H9 (cell line): Measurements from ENCODE around the gene ELOA. TPM values are rescaled to one million over a fixed set of nuclear protein-coding genes. Genes with fewer than 3 reads are reported as not detected.

Experiments used
- DNase-seq: peaks from one replicate; pipeline ENCODE4 v3.0.0-alpha.2; 2017
- H2AFZ ChIP-seq: one replicate; pipeline ENCODE4 v1.6.1; 2013; ENCODE audit warnings: mild to moderate bottlenecking, low read length, control low read depth, moderate library complexity
- H2AK5ac ChIP-seq: 2 replicates; pipeline ENCODE4 v1.6.1; 2013; ENCODE audit warnings: low read length, control low read depth, mixed read lengths; ENCODE audit not compliant: insufficient read length
- H2BK120ac ChIP-seq: one replicate; pipeline ENCODE4 v1.6.1; 2013; ENCODE audit warnings: low read depth, mild to moderate bottlenecking, low read length, control low read depth, inconsistent platforms; ENCODE audit not compliant: poor library complexity, severe bottlenecking
- H2BK12ac ChIP-seq: 2 replicates; pipeline ENCODE4 v1.6.1; 2013; ENCODE audit warnings: low read length, control low read depth, mixed read lengths, low read depth; ENCODE audit not compliant: insufficient read length
- H2BK15ac ChIP-seq: 2 replicates; pipeline ENCODE4 v1.6.1; 2013; ENCODE audit warnings: low read depth, low read length, control low read depth
- H2BK20ac ChIP-seq: one replicate; pipeline ENCODE4 v1.6.1; 2013; ENCODE audit warnings: low read depth, mild to moderate bottlenecking, low read length, control low read depth, inconsistent platforms; ENCODE audit not compliant: poor library complexity, severe bottlenecking
- H2BK5ac ChIP-seq: 2 replicates; pipeline ENCODE4 v1.6.1; 2013; ENCODE audit warnings: low read length, control low read depth, mixed read lengths; ENCODE audit not compliant: insufficient read length
- H3K14ac ChIP-seq: 2 replicates; pipeline ENCODE4 v1.6.1; 2013; ENCODE audit warnings: low read length, control low read depth; ENCODE audit not compliant: insufficient read depth
- H3K18ac ChIP-seq: 2 replicates; pipeline ENCODE4 v1.6.1; 2013; ENCODE audit warnings: low read depth, mild to moderate bottlenecking, mixed read lengths, low read length, control low read depth; ENCODE audit not compliant: insufficient read length
- H3K23ac ChIP-seq: 2 replicates; pipeline ENCODE4 v1.6.1; 2013; ENCODE audit warnings: low read length, control low read depth, mixed read lengths, low read depth; ENCODE audit not compliant: insufficient read length
- H3K23me2 ChIP-seq: 2 replicates; pipeline ENCODE4 v1.6.1; 2013; ENCODE audit warnings: low read depth, mild to moderate bottlenecking, mixed read lengths, low read length, control low read depth; ENCODE audit not compliant: insufficient read length, poor library complexity, severe bottlenecking
- H3K27ac ChIP-seq: 2 replicates; pipeline ENCODE4 v1.5.1; 2013; ENCODE audit warnings: low read length, control low read depth, mixed read lengths, low read depth; ENCODE audit not compliant: insufficient read length
- H3K27me3 ChIP-seq: 2 replicates; pipeline ENCODE4 v1.6.1; 2013; ENCODE audit warnings: low read length, control low read depth, inconsistent platforms; ENCODE audit not compliant: insufficient read depth
- H3K4ac ChIP-seq: 2 replicates; pipeline ENCODE4 v1.6.1; 2013; ENCODE audit warnings: low read depth, mild to moderate bottlenecking, control low read depth, inconsistent platforms, low read length, moderate library complexity
- H3K4me1 ChIP-seq: 2 replicates; pipeline ENCODE4 v1.6.1; 2013; ENCODE audit warnings: low read length, control low read depth, inconsistent platforms; ENCODE audit not compliant: insufficient read depth
- H3K4me2 ChIP-seq: 2 replicates; pipeline ENCODE4 v1.6.1; 2013; ENCODE audit warnings: low read length, control low read depth, mixed read lengths; ENCODE audit not compliant: insufficient read length, insufficient read depth
- H3K56ac ChIP-seq: 2 replicates; pipeline ENCODE4 v1.6.1; 2013; ENCODE audit warnings: low read depth, mild to moderate bottlenecking, mixed read lengths, low read length, control low read depth; ENCODE audit not compliant: insufficient read length
- H3K79me1 ChIP-seq: 2 replicates; pipeline ENCODE4 v1.6.1; 2013; ENCODE audit warnings: low read depth, mild to moderate bottlenecking, moderate library complexity, low read length, control low read depth, inconsistent platforms; ENCODE audit not compliant: insufficient read depth, poor library complexity, severe bottlenecking
- H3K79me2 ChIP-seq: 2 replicates; pipeline ENCODE4 v1.6.1; 2013; ENCODE audit warnings: low read length, control low read depth, inconsistent platforms; ENCODE audit not compliant: insufficient read depth
- H3K9ac ChIP-seq: 2 replicates; pipeline ENCODE4 v1.6.1; 2013; ENCODE audit warnings: low read length, control low read depth, mixed read lengths; ENCODE audit not compliant: insufficient read length; ENCODE audit errors: extremely low read depth
- H3K9me3 ChIP-seq: one replicate; pipeline ENCODE4 v1.6.1; 2013; ENCODE audit warnings: low read depth, low read length, inconsistent platforms; ENCODE audit not compliant: control insufficient read depth
- H3T11ph ChIP-seq: one replicate; pipeline ENCODE4 v1.6.1; 2013; ENCODE audit warnings: mild to moderate bottlenecking, low read length, control low read depth, inconsistent platforms
- H4K20me1 ChIP-seq: one replicate; pipeline ENCODE4 v1.6.1; 2013; ENCODE audit not compliant: control insufficient read depth, insufficient read length, insufficient read depth
- H4K5ac ChIP-seq: 2 replicates; pipeline ENCODE4 v1.6.1; 2013; ENCODE audit warnings: low read depth, mild to moderate bottlenecking, mixed read lengths, low read length, control low read depth; ENCODE audit not compliant: insufficient read length
- H4K8ac ChIP-seq: replicated peaks from 2 replicates; pipeline ENCODE4 v1.6.1; 2013; ENCODE audit warnings: low read length, control low read depth, mixed read lengths, low read depth; ENCODE audit not compliant: insufficient read length
- H4K91ac ChIP-seq: 2 replicates; pipeline ENCODE4 v1.6.1; 2013; ENCODE audit warnings: low read depth, mild to moderate bottlenecking, moderate library complexity, mixed read lengths, low read length, control low read depth; ENCODE audit not compliant: insufficient read length
- H3K27ac Mint-ChIP-seq, 3 experiments: 2 replicates in 2 of 3; 3 replicates in 1 of 3; pipeline ENCODE4 v1.8.0; 2020 to 2021; ENCODE audit warnings: mixed read lengths in 3 of 3, mild to moderate bottlenecking in 1 of 3, moderate library complexity in 1 of 3
- H3K27me3 Mint-ChIP-seq: 2 replicates; pipeline ENCODE4 v1.8.0; 2021; ENCODE audit warnings: low read depth, mild to moderate bottlenecking, moderate library complexity, mixed read lengths
- H3K36me3 Mint-ChIP-seq, 3 experiments: 2 replicates in 2 of 3; 3 replicates in 1 of 3; pipeline ENCODE4 v1.8.0; 2020 to 2021; ENCODE audit warnings: low read depth in 3 of 3, mixed read lengths in 3 of 3; ENCODE audit not compliant: insufficient read depth in 1 of 3
- H3K4me1 Mint-ChIP-seq, 2 experiments: 2 replicates each; pipeline ENCODE4 v1.8.0; 2020; ENCODE audit warnings: mixed read lengths in 2 of 2
- H3K4me3 Mint-ChIP-seq, 2 experiments: 2 replicates in 1 of 2; 3 replicates in 1 of 2; pipeline ENCODE4 v1.8.0; 2020 to 2021; ENCODE audit warnings: mild to moderate bottlenecking in 2 of 2, mixed read lengths in 2 of 2, moderate library complexity in 1 of 2
- H3K9me3 Mint-ChIP-seq, 2 experiments: 2 replicates in 1 of 2; 3 replicates in 1 of 2; pipeline ENCODE4 v1.8.0; 2020; ENCODE audit warnings: mild to moderate bottlenecking in 2 of 2, mixed read lengths in 2 of 2, moderate library complexity in 1 of 2
- CTCF ChIP-seq: fragments of 200-600 bp; sonication (generic); conservative IDR thresholded peaks from 3 replicates; pipeline ENCODE4 v1.8.0; 2021; ENCODE audit warnings: antibody characterized with exemption, mild to moderate bottlenecking
- WGBS: extraction: QIAGEN DNeasy Blood & Tissue Kit; methylation state at CpG from one replicate; pipeline ENCODE4 v1.1.7; 2013; ENCODE audit warnings: missing lambda C conversion rate, low lambda C conversion rate, mixed read lengths; ENCODE audit not compliant: insufficient read length; ENCODE audit errors: extremely low coverage; 5-methylcytosine and 5-hydroxymethylcytosine counted together
- total RNA-seq: library from RNA; stranded (reverse); gene quantifications from 2 replicates; pipeline ENCODE4 v1.2.1, GENCODE V29; 2021

The ELOA gene
- total RNA-seq, 1 experiment from 2014 or later = 66.2 TPM

- peaks cover 22% of the 10 kb centered on the region for H3K79me1 ChIP-seq
- no peak overlapping the region for H3K23ac ChIP-seq
- peaks cover 4% of the 10 kb centered on the region; the same call in 1 of the 2 replicates for H3K4me1 ChIP-seq
- H3K27me3 ChIP-seq = no peaks in the 10 kb centered on the region
- H2BK12ac ChIP-seq = no peak overlapping the region
- Mint-ChIP-seq H3K27ac (peak overlapping the region; percentile 14 to 69 (median 29); a peak in 4 of 7 replicates), H3K27me3 (no peaks in the 10 kb centered on the region; the same call in 1 of the 2 replicates), H3K9me3 (no peaks in the 10 kb centered on the region; a peak in 1 of 5 replicates), H3K36me3 (peaks cover 79 to 86% (median 83%) of the 10 kb centered on the region in 3 experiments), H3K4me3 (peak overlapping the region; percentile 39 to 97), H3K4me1 (peaks cover 38 to 40% of the 10 kb centered on the region in 2 experiments)
- H4K8ac ChIP-seq = no peak overlapping the region
- no peak overlapping the region for H2BK5ac ChIP-seq
- TF ChIP-seq CTCF = no peak
- H2BK15ac ChIP-seq = no peak overlapping the region
- H3K23me2 ChIP-seq = peaks cover 6% of the 10 kb centered on the region
- H2AFZ ChIP-seq = no peak overlapping the region
- H3K4ac ChIP-seq = no peak overlapping the region
- H3K9me3 ChIP-seq = no peaks in the 10 kb centered on the region
- no peak overlapping the region for H4K5ac ChIP-seq
- H3K9ac ChIP-seq = no peak overlapping the region
- no peak overlapping the region for H3K27ac ChIP-seq
- H3K56ac ChIP-seq = no peak overlapping the region
- H2BK20ac ChIP-seq = no peak overlapping the region
- no peak overlapping the region for H3T11ph ChIP-seq
- H3K18ac ChIP-seq = no peak overlapping the region
- H3K4me2 ChIP-seq = peak overlapping the region; percentile 4
- H3K14ac ChIP-seq = no peak overlapping the region
- H2BK120ac ChIP-seq = no peak overlapping the region
- no peaks in the 10 kb centered on the region for H4K20me1 ChIP-seq
- H4K91ac ChIP-seq = no peak overlapping the region
- no CpG with 5 or more reads among the region's 3 CpGs for WGBS
- peaks cover 37% of the 10 kb centered on the region; the same call in 1 of the 2 replicates for H3K79me2 ChIP-seq
- DNase-seq = no peak
- H2AK5ac ChIP-seq = no peak overlapping the region
These were observed 47.6 kb upstream of the ELOA start for GRCh38 chr1:23695667-23696066.
